ENCODE measurements around the gene SAMD7. TPM values are rescaled to one million over a fixed set of nuclear protein-coding genes. Genes with fewer than 3 reads are reported as not detected.

The SAMD7 gene
- total RNA-seq, 1 experiment from 2014 or later = not detected

GRCh38 chr3:169968224-169968885, 57.0 kb downstream of the SAMD7 start:
- intact Hi-C loops (cut with micrococcal nuclease) = no loop called here
- H3K9me3 Mint-ChIP-seq (ENCODE audit: unreplicated experiment) = peaks cover 11% of the 10 kb centered on the region
- DNase-seq (ENCODE audit: unreplicated experiment) = no peak
- no peaks in the 10 kb centered on the region for H3K27me3 Mint-ChIP-seq (ENCODE audit: insufficient read depth, unreplicated experiment)
- CTCF ChIA-PET = interaction anchor here (0.6 to 1.7 kb wide), 5 partner anchors 9 to 195 kb away, joined by 3 to 5 read pairs (median 3); partner anchors contain the start of gene MYNN
- H3K36me3 Mint-ChIP-seq (ENCODE audit: insufficient read depth, unreplicated experiment) = peaks cover 4% of the 10 kb centered on the region
- peak overlapping the region; percentile 30 for H3K27ac Mint-ChIP-seq (ENCODE audit: low read depth, unreplicated experiment)
- POLR2A ChIA-PET = interaction anchor here (0.8 to 4.7 kb wide), 4 partner anchors 10 to 200 kb away, joined by 3 to 35 read pairs (median 12); partner anchors contain the start of gene MYNN
- peaks cover 26% of the 10 kb centered on the region for H3K4me1 Mint-ChIP-seq (ENCODE audit: insufficient read depth, unreplicated experiment)
- no TSS peak for BruUV-seq (replicated peaks)
- peak overlapping the region; percentile 68 for H3K4me3 Mint-ChIP-seq (ENCODE audit: unreplicated experiment)
- no peak for TF ChIP-seq CTCF (IDR thresholded peaks at IDR 0.05; ENCODE audit: unreplicated experiment)

GRCh38 chr3:169969174-169970095, 58.1 kb downstream of the SAMD7 start:
- peaks cover 37% of the 10 kb centered on the region for H3K4me1 Mint-ChIP-seq (ENCODE audit: insufficient read depth, unreplicated experiment)
- POLR2A ChIA-PET = interaction anchor here (0.6 to 4.7 kb wide), 4 partner anchors 197 to 823 kb away, joined by 3 to 35 read pairs (median 4); partner anchors contain the start of gene MYNN

GRCh38 chr3:169970847-169971246, 59.5 kb downstream of the SAMD7 start:
- Mint-ChIP-seq H3K27ac (ENCODE audit: low read depth, unreplicated experiment) (no peak overlapping the region), H3K9me3 (ENCODE audit: unreplicated experiment) (no peaks in the 10 kb centered on the region), H3K27me3 (ENCODE audit: insufficient read depth, unreplicated experiment) (no peaks in the 10 kb centered on the region), H3K4me1 (ENCODE audit: insufficient read depth, unreplicated experiment) (peaks cover 37% of the 10 kb centered on the region), H3K36me3 (ENCODE audit: insufficient read depth, unreplicated experiment) (peaks cover 18% of the 10 kb centered on the region), H3K4me3 (ENCODE audit: unreplicated experiment) (no peak overlapping the region)
- intact Hi-C loops (cut with micrococcal nuclease) = no loop called here
- DNase-seq (ENCODE audit: unreplicated experiment) = no peak
- POLR2A ChIA-PET = interaction anchor here (0.6 kb wide), 1 partner anchor 34 kb away, joined by 3 read pairs; no protein-coding TSS in a partner anchor
- no peak for TF ChIP-seq CTCF (IDR thresholded peaks at IDR 0.05; ENCODE audit: unreplicated experiment)
- CTCF ChIA-PET = interaction anchor here (0.5 kb wide), 1 partner anchor 79 kb away, joined by 4 read pairs; no protein-coding TSS in a partner anchor
- no TSS peak for BruUV-seq (replicated peaks)

More at GRCh38 chr3:169969174-169970095, 58.1 kb downstream of the SAMD7 start:
- Mint-ChIP-seq H3K27ac (ENCODE audit: low read depth, unreplicated experiment) (no peak overlapping the region), H3K4me3 (ENCODE audit: unreplicated experiment) (no peak overlapping the region), H3K36me3 (ENCODE audit: insufficient read depth, unreplicated experiment) (peaks cover 10% of the 10 kb centered on the region), H3K27me3 (ENCODE audit: insufficient read depth, unreplicated experiment) (no peaks in the 10 kb centered on the region), H3K9me3 (ENCODE audit: unreplicated experiment) (peaks cover 3% of the 10 kb centered on the region)
- intact Hi-C loops (cut with micrococcal nuclease) = no loop called here
- TF ChIP-seq CTCF (IDR thresholded peaks at IDR 0.05; ENCODE audit: unreplicated experiment) = no peak
- BruUV-seq (replicated peaks) = no TSS peak
- DNase-seq (ENCODE audit: unreplicated experiment) = no peak
- CTCF ChIA-PET = interaction anchor here (0.9 kb wide), 1 partner anchor 105 kb away, joined by 4 read pairs; no protein-coding TSS in a partner anchor

GRCh38 chr3:169971522-169971921, 60.1 kb downstream of the SAMD7 start:
- Mint-ChIP-seq H3K27me3 (ENCODE audit: insufficient read depth, unreplicated experiment) (no peaks in the 10 kb centered on the region), H3K4me3 (ENCODE audit: unreplicated experiment) (no peak overlapping the region), H3K36me3 (ENCODE audit: insufficient read depth, unreplicated experiment) (peaks cover 25% of the 10 kb centered on the region), H3K27ac (ENCODE audit: low read depth, unreplicated experiment) (no peak overlapping the region), H3K4me1 (ENCODE audit: insufficient read depth, unreplicated experiment) (peaks cover 31% of the 10 kb centered on the region), H3K9me3 (ENCODE audit: unreplicated experiment) (no peaks in the 10 kb centered on the region)
- no peak for DNase-seq (ENCODE audit: unreplicated experiment)
- intact Hi-C loops (cut with micrococcal nuclease) = no loop called here
- BruUV-seq (replicated peaks) = no TSS peak
- ChIA-PET POLR2A (interaction anchor here (0.6 kb wide), 1 partner anchor 33 kb away, joined by 3 read pairs; no protein-coding TSS in a partner anchor), CTCF (interaction anchor here (0.5 kb wide), 1 partner anchor 80 kb away, joined by 4 read pairs; no protein-coding TSS in a partner anchor)
- TF ChIP-seq CTCF (IDR thresholded peaks at IDR 0.05; ENCODE audit: unreplicated experiment) = no peak

Measured in MCF 10A (cell line).